HG03196 (cell line): Measurements from ENCODE around the gene HSD3B2.

Experiments used
- ATAC-seq: cut with Tn5 transposase; IDR thresholded peaks from one replicate; pipeline ENCODE4 v1.9.1; 2021; ENCODE audit not compliant: unreplicated experiment

Gene HSD3B2

GRCh38 chr1:119452091-119452490 lies 37.1 kb downstream of the HSD3B2 start:
- ATAC-seq, result no peak

DNA sequence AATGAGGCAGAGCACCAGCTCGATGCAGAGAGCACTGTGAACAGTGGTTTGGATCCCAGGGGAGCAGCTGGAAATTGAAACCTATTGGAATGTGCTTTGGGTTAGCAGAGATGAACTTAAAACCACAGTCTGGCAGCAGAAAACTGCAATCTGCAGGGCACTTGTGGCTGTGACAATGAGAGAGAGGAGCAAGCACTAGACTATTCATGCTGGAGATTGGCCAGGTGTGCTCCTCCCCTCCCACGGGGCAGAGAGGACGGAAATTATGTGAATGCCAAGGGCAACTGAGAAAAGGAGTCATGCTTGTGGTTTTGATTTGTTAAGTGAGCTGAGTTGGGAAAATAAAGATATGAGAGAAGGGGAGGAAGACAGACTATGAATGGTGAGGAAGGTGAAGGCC lies 38.1 kb downstream of the HSD3B2 start:
- no peak for ATAC-seq

DNA sequence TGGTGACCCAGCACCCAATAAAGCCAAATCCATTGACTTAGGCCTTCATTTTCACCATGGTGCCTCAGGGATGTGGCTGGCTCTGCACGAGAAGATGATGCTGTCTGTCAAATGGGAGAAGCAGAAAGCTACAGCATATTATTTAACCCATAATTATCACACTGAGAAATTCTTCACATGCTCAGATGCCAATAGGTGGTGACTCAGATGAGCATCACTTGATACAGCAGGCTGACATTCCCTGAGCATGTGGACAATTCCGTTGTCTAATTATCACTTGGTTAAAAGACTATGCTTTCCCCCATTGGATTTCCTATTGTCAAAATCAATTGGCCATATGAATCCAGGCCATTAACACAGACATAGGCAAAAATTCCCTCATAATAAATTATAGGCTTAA lies 48.0 kb downstream of the HSD3B2 start:
- ATAC-seq, result no peak

DNA sequence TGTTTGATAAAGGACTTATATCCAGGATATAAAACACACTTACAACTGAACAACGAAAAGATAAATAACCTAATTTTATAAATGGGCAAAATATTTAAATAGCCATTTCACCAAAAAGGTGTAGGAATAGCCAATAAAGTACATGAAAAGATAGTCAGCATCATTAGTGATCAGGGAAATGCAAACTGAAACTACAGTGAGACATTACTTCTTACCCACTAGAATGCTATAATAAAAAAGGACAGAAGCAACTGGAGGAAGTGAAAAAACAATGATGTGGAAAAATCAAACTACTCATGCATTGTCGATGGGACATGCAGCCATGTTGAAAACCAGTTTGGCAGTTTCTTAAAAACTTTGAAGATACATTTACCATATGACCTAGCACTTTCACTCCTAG lies 48.6 kb downstream of the HSD3B2 start:
- ATAC-seq, result no peak

GRCh38 chr1:119466445-119466844 lies 51.5 kb downstream of the HSD3B2 start:
- ATAC-seq, result no peak

DNA sequence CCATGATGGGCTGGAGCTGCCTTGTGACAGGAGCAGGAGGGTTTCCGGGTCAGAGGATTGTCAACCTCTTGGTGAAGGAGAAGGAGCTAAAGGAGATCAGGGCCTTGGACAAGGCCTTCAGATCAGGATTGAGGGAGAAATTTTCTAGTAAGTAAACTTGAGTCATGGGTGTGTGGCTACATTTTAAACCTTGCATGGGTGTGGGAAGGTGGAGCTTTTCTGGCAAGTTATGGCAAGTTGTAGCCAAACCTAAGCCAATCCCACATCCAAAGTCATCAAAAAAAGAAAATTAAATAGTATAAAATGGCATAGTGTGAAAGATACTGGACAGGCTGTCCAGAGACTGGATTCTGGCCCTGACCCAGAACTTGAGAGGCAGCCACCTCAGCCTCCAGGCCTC lies 52.3 kb downstream of the HSD3B2 start:
- ATAC-seq, result no peak

DNA sequence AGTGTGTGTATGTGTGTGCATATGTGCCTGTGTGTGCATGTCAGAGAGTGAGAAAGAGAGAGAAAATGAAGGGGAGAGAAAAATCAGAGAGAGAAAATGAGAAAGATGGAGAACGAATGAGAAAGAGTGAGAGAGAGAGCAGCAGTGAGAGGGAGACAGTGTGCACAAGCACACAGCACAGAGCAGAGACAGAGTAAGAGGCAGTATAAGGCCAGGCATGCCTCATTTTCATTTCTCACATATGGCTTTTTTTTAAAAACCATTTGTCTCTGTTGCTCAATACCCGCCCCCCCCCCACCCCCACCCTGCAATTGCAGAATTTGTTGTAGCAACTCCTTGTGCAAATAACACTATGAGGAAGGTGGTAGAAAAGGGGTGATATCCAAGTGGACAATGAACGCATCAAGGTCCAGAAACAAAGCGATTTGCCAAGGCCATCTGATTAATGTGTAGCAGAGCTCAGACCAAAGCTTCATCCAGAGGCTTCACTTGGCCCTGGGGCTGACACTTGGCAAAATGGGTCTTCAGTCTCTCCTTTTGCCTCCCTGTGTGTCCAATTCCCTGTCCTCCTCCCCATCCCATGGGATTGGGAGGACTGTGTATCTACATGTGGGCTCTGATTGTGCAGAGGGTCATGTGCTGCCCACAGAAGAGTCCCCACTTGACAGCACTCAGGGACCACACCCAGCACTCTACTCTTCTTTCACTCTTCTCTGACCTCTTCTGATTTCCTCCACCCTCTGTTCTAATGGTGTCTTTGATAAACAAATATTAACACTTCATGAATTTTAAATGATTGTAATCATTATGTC lies 53.1 kb downstream of the HSD3B2 start:
- no peak for ATAC-seq

- no peak for ATAC-seq
These were observed 54.8 kb downstream of the HSD3B2 start for GRCh38 chr1:119469741-119470140.

GRCh38 chr1:119470377-119470776 lies 55.4 kb downstream of the HSD3B2 start:
- no peak for ATAC-seq

GRCh38 chr1:119470958-119471357 lies 56.0 kb downstream of the HSD3B2 start:
- ATAC-seq, result no peak

- no peak for ATAC-seq
These were observed 56.6 kb downstream of the HSD3B2 start for GRCh38 chr1:119471566-119471965.

- ATAC-seq, result no peak
These were observed 57.3 kb downstream of the HSD3B2 start for GRCh38 chr1:119472080-119472818.
